ENCODE results near the gene ZDHHC19. TPM values are rescaled to one million over a fixed set of nuclear protein-coding genes. Genes with fewer than 3 reads are reported as not detected.
"Not testable (repeated sequence)": the region's sequence is repeated elsewhere in the genome, so short reads cannot be mapped to it uniquely, and the experiment has no call there.

ZDHHC19 gene
- total and polyA plus RNA-seq, 2 experiments from 2014 or later, result 1.3 to 15.7 TPM

- no peak for TF ChIP-seq REST (IDR thresholded peaks at IDR 0.05; ENCODE audit: unreplicated experiment)
These were observed 35.6 kb upstream of the ZDHHC19 start (continued) for GRCh38 chr3:196246612-196247308.

- H4K20me1 ChIP-seq (replicated peaks; ENCODE audit: insufficient read depth); H3F3A ChIP-seq (replicated peaks; ENCODE audit: low read depth); H3K27me3 Mint-ChIP-seq (ENCODE audit: insufficient read depth, low read depth, poor library complexity); DNase-seq (ENCODE audit: low spot score); H3K4me3 ChIP-seq; H3K4me3 Mint-ChIP-seq; H3K27me3 ChIP-seq (ENCODE audit: insufficient read depth); H3K79me2 ChIP-seq (replicated peaks; ENCODE audit: insufficient read depth); H3K27ac Mint-ChIP-seq; H2AFZ ChIP-seq; H3K27ac ChIP-seq (ENCODE audit: low read depth); H3K4me1 ChIP-seq (ENCODE audit: insufficient read depth); H3K4me2 ChIP-seq; H3K9me2 ChIP-seq (ENCODE audit: insufficient read depth); ATAC-seq; H3K36me3 ChIP-seq (ENCODE audit: insufficient read depth); H3K4me1 Mint-ChIP-seq: not testable (repeated sequence)
- Mint-ChIP-seq H3K36me3 (ENCODE audit: low read depth) (peaks cover 54% of the 10 kb centered on the region), H3K9me3 (peaks cover 12% of the 10 kb centered on the region; the same call in 2 of the 3 replicates)
These were observed 33.0 kb upstream of the ZDHHC19 start for GRCh38 chr3:196244166-196244565.

- ATAC-seq (no peak), DNase-seq (ENCODE audit: low spot score) (no peak)
- peaks cover 55% of the 10 kb centered on the region for H3K36me3 Mint-ChIP-seq (ENCODE audit: low read depth)
- no peak overlapping the region for H3K27ac Mint-ChIP-seq
- peaks cover 1% of the 10 kb centered on the region for H3K27me3 Mint-ChIP-seq (ENCODE audit: insufficient read depth, low read depth, poor library complexity)
- no peaks in the 10 kb centered on the region for H3K9me2 ChIP-seq (ENCODE audit: insufficient read depth)
- no peak overlapping the region for H3K4me3 Mint-ChIP-seq
- no peak overlapping the region for H2AFZ ChIP-seq
- TF ChIP-seq ZNF462 (CRISPR knock-in tag; IDR thresholded peaks at IDR 0.05), result no peak
- no peak for TF ChIP-seq EZH2phosphoT487 (IDR thresholded peaks at IDR 0.05; ENCODE audit: unreplicated experiment)
- no peak for TF ChIP-seq POLR2AphosphoS5 (IDR thresholded peaks at IDR 0.05; ENCODE audit: low read depth)
- H3K27ac ChIP-seq (ENCODE audit: low read depth), result no peak overlapping the region
- peaks cover 9% of the 10 kb centered on the region; the same call in 1 of the 3 replicates for H3K4me1 Mint-ChIP-seq
- H3K79me2 ChIP-seq (replicated peaks; ENCODE audit: insufficient read depth), result no peaks in the 10 kb centered on the region
- no peak overlapping the region for H3K4me2 ChIP-seq
- no peaks in the 10 kb centered on the region; the same call in 1 of the 2 replicates for H3K36me3 ChIP-seq (ENCODE audit: insufficient read depth)
- H3K4me1 ChIP-seq (ENCODE audit: insufficient read depth), result peaks cover 9% of the 10 kb centered on the region; the same call in 1 of the 2 replicates
- no peaks in the 10 kb centered on the region for H3K27me3 ChIP-seq (ENCODE audit: insufficient read depth)
- H3K9me3 Mint-ChIP-seq, result peaks cover 12% of the 10 kb centered on the region; the same call in 2 of the 3 replicates
- H3F3A ChIP-seq (replicated peaks; ENCODE audit: low read depth), result 0 out of 2 replicates have a peak, but pooled peaks cover 3% of the 10 kb centered on the region
- H3K4me3 ChIP-seq, result no peak overlapping the region
- 0 out of 2 replicates have a peak, but pooled peaks cover 5% of the 10 kb centered on the region for H4K20me1 ChIP-seq (replicated peaks; ENCODE audit: insufficient read depth)
These were observed 30.5 kb upstream of the ZDHHC19 start for GRCh38 chr3:196241704-196242103.
